ENCODE results near the gene CCDC122. TPM values are rescaled to one million over a fixed set of nuclear protein-coding genes. Genes with fewer than 3 reads are reported as not detected.

Gene CCDC122
- total RNA-seq, 1 experiment from 2014 or later, result 7.9 TPM

DNA sequence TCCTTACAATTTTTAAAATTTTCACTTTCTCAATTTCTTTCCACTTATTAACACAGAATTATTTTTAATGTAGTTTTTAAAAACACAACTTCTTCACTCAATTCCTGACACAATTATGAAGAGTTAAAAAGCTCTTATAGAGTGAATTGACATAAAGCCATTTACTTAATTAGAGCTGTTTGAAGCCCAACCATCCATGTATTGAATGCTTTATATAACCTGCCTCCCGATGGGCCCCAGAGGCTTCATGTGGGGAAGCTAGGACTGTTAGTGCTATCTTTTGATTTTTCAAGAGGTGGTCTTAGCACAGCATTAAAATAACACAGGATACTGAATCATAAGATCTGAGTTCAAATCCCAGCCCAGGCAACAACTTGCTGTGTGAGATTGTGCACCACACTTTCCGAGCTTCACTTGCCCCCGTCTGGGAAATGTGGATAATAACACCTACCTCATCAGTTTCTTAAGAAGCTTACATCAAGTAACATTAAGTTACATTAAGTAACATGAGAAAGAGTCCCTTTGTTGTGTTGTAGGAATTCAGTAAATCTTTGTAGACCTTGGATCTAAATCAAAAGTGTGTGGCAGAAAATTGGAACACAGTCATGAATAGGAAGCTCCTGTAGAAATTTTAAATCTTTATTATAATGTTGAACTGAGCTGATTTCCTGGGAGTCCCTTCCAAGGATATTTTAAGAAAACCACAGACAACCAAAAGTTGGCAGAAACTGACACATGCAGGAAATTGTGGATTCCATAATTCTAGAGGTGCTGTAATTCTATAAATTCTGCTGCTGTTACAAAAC lies 87.3 kb downstream of the CCDC122 start:
- POLR2A ChIA-PET (ENCODE audit: unreplicated experiment), result interaction anchor here (1.0 kb wide), 1 partner anchor 373 kb away, joined by 4 read pairs; no protein-coding TSS in a partner anchor

DNA sequence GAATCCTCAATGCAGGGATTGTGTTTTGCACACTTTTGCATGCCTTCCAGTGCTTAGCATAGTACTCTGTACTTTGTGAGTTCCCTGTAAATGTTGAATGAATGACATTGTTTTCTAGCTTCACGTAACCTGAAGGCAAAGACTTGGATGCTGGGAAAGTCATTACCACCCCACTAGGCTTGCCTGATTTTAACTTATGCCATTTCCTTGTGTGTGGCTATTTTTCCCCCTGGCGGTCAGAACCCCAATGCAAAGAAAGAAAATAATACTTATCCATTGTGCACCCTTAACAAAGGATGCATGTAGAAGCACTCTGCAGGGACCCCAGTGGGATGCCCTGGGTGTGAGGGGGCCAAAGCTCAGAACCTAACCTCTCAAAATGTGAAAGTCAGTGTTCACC lies 91.5 kb downstream of the CCDC122 start:
- Histone ChIP-seq H3K9me3 (ENCODE audit: insufficient read depth, low read depth) (no peaks in the 10 kb centered on the region), H3K27me3 (ENCODE audit: insufficient read depth, low read depth) (no peaks in the 10 kb centered on the region), H3K4me1 (replicated peaks; ENCODE audit: insufficient read depth) (peaks cover 7% of the 10 kb centered on the region), H3K36me3 (ENCODE audit: low read depth) (no peaks in the 10 kb centered on the region), H3K4me2 (peak overlapping the region; percentile 88), H3K4me3 (peak overlapping the region; percentile 76), H3K79me2 (ENCODE audit: low read depth) (no peaks in the 10 kb centered on the region), H3F3A (ENCODE audit: insufficient read depth, low read depth) (no peaks in the 10 kb centered on the region), H3K27ac (no peak overlapping the region), H3K9me2 (ENCODE audit: insufficient read depth) (no peaks in the 10 kb centered on the region), H4K20me1 (ENCODE audit: insufficient read depth) (no peaks in the 10 kb centered on the region), H2AFZ (peak overlapping the region; percentile 90; the same call in 1 of the 2 replicates)
- intact Hi-C loops (cut with micrococcal nuclease; ENCODE audit: unreplicated experiment), result loop anchor here (10.0 kb wide), 2 partner anchors 213 to 633 kb away; no protein-coding TSS in a partner anchor
- TF ChIP-seq, protein P1, sequence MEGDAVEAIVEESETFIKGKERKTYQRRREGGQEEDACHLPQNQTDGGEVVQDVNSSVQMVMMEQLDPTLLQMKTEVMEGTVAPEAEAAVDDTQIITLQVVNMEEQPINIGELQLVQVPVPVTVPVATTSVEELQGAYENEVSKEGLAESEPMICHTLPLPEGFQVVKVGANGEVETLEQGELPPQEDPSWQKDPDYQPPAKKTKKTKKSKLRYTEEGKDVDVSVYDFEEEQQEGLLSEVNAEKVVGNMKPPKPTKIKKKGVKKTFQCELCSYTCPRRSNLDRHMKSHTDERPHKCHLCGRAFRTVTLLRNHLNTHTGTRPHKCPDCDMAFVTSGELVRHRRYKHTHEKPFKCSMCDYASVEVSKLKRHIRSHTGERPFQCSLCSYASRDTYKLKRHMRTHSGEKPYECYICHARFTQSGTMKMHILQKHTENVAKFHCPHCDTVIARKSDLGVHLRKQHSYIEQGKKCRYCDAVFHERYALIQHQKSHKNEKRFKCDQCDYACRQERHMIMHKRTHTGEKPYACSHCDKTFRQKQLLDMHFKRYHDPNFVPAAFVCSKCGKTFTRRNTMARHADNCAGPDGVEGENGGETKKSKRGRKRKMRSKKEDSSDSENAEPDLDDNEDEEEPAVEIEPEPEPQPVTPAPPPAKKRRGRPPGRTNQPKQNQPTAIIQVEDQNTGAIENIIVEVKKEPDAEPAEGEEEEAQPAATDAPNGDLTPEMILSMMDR (conservative IDR thresholded peaks at IDR 0.05), result peak; percentile 57; the same call in 1 of the 2 replicates
- TF ChIP-seq EZH2 (IDR thresholded peaks at IDR 0.05; ENCODE audit: low read depth), result no peak
- CTCF ChIA-PET, result no interaction called here
- peak; percentile 12 to 38 for DNase-seq
- no TSS peak for BruUV-seq (replicated peaks)
- POLR2A ChIA-PET (ENCODE audit: unreplicated experiment), result no interaction called here

More for the DNA sequence above, 87.3 kb downstream of the CCDC122 start:
- no peak for DNase-seq
- H3K79me2 ChIP-seq (ENCODE audit: low read depth), result no peaks in the 10 kb centered on the region
- no peaks in the 10 kb centered on the region for H3K9me2 ChIP-seq (ENCODE audit: insufficient read depth)
- no peaks in the 10 kb centered on the region for H3F3A ChIP-seq (ENCODE audit: insufficient read depth, low read depth)
- no peaks in the 10 kb centered on the region for H3K36me3 ChIP-seq (ENCODE audit: low read depth)
- BruUV-seq (replicated peaks), result no TSS peak
- H2AFZ ChIP-seq, result no peak overlapping the region
- H3K4me3 ChIP-seq, result no peak overlapping the region
- H3K4me2 ChIP-seq, result no peak overlapping the region
- CTCF ChIA-PET, result interaction anchor here (0.6 kb wide), 1 partner anchor 725 kb away, joined by 4 read pairs; no protein-coding TSS in a partner anchor
- no peak overlapping the region for H3K27ac ChIP-seq
- TF ChIP-seq, protein P1 (conservative IDR thresholded peaks at IDR 0.05), result no peak
- TF ChIP-seq EZH2 (IDR thresholded peaks at IDR 0.05; ENCODE audit: low read depth), result no peak
- intact Hi-C loops (cut with micrococcal nuclease; ENCODE audit: unreplicated experiment), result no loop called here
- H3K27me3 ChIP-seq (ENCODE audit: insufficient read depth, low read depth), result no peaks in the 10 kb centered on the region
- H3K9me3 ChIP-seq (ENCODE audit: insufficient read depth, low read depth), result no peaks in the 10 kb centered on the region
- peaks cover 6% of the 10 kb centered on the region for H3K4me1 ChIP-seq (replicated peaks; ENCODE audit: insufficient read depth)
- no peaks in the 10 kb centered on the region for H4K20me1 ChIP-seq (ENCODE audit: insufficient read depth)

DNA sequence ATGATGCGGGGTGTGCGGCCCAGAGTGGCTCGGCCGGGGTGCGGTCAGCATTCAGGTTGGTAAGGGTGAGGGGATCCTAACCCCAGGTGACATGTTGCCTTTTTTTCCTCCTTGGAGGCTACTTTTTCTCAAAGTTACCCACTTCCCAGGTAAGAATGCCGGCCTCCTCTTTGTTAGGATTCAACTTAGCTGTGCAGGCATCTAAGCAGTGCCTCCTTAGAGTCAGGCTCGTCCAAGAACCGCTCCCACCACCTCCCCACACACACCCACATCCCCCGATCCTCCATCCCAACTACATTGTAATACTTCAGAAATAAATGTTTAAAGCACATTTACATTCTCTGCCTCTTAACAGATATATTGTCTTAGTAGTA lies 92.0 kb downstream of the CCDC122 start:
- no peaks in the 10 kb centered on the region for H3F3A ChIP-seq (ENCODE audit: insufficient read depth, low read depth)
- CTCF ChIA-PET, result no interaction called here
- no peaks in the 10 kb centered on the region for H3K79me2 ChIP-seq (ENCODE audit: low read depth)
- H2AFZ ChIP-seq, result peak overlapping the region; percentile 90
- intact Hi-C loops (cut with micrococcal nuclease; ENCODE audit: unreplicated experiment), result loop anchor here (10.0 kb wide), 2 partner anchors 213 to 633 kb away; no protein-coding TSS in a partner anchor
- H3K27me3 ChIP-seq (ENCODE audit: insufficient read depth, low read depth), result no peaks in the 10 kb centered on the region
- POLR2A ChIA-PET (ENCODE audit: unreplicated experiment), result no interaction called here
- H3K9me3 ChIP-seq (ENCODE audit: insufficient read depth, low read depth), result no peaks in the 10 kb centered on the region
- H3K27ac ChIP-seq, result no peak overlapping the region
- H3K4me2 ChIP-seq, result peak overlapping the region; percentile 88
- no peak for DNase-seq
- no peaks in the 10 kb centered on the region for H4K20me1 ChIP-seq (ENCODE audit: insufficient read depth)
- peak overlapping the region; percentile 76 for H3K4me3 ChIP-seq
- H3K9me2 ChIP-seq (ENCODE audit: insufficient read depth), result no peaks in the 10 kb centered on the region
- H3K4me1 ChIP-seq (replicated peaks; ENCODE audit: insufficient read depth), result peaks cover 12% of the 10 kb centered on the region
- TF ChIP-seq EZH2 (IDR thresholded peaks at IDR 0.05; ENCODE audit: low read depth), result no peak
- TF ChIP-seq, protein P1 (conservative IDR thresholded peaks at IDR 0.05), result no peak
- no peaks in the 10 kb centered on the region for H3K36me3 ChIP-seq (ENCODE audit: low read depth)
- no TSS peak for BruUV-seq (replicated peaks)
